ENCODE measurements around the gene TUBE1. TPM values are rescaled to one million over a fixed set of nuclear protein-coding genes. Genes with fewer than 3 reads are reported as not detected.

TUBE1 gene
- total RNA-seq, 6 experiments from 2014 or later: 9.8 to 15.5 (median 11.2) TPM

DNA sequence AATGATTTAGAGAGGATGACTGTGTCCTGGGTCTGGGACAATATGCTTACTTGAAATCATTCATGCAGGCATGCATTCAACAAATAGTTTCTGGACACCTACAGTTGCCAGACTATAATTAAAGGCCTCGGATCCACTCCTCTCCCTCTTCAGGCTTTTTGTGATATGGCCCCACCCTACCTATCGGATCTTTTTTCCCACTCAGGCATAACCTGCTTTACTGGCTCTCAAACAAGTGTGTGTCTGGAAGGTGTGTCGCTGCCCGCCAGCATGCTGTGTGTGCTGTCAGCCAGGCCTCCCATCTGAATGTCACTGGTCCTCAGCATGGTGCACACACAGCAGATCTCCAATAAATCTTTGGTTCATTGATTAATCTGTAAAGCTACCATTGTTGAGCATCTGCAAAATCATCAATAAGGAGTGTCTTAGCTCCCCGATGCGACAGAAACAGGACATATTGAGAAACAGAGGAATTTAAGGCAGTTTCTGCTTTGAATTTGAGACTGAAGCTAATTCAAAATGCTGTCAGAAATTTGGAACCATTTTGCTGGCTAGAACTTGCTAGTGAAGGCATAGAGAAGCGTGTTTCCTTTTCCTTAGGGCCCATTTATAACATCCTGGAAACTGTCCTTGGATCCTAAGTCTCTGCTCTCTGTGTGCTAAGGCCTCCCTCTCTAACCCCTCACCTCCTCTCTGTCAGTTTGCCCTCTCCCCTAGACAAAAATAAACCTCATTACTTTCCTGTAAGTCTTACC lies 56.9 kb downstream of the TUBE1 start:
- peaks cover 30% of the 10 kb centered on the region for H3K4me1 Mint-ChIP-seq (ENCODE audit: low read depth)
- no peak for DNase-seq
- H3K27me3 Mint-ChIP-seq (ENCODE audit: insufficient read depth): peaks cover 4% of the 10 kb centered on the region; the same call in 1 of the 2 replicates
- H3K4me3 Mint-ChIP-seq: no peak overlapping the region
- TF ChIP-seq, protein P1, sequence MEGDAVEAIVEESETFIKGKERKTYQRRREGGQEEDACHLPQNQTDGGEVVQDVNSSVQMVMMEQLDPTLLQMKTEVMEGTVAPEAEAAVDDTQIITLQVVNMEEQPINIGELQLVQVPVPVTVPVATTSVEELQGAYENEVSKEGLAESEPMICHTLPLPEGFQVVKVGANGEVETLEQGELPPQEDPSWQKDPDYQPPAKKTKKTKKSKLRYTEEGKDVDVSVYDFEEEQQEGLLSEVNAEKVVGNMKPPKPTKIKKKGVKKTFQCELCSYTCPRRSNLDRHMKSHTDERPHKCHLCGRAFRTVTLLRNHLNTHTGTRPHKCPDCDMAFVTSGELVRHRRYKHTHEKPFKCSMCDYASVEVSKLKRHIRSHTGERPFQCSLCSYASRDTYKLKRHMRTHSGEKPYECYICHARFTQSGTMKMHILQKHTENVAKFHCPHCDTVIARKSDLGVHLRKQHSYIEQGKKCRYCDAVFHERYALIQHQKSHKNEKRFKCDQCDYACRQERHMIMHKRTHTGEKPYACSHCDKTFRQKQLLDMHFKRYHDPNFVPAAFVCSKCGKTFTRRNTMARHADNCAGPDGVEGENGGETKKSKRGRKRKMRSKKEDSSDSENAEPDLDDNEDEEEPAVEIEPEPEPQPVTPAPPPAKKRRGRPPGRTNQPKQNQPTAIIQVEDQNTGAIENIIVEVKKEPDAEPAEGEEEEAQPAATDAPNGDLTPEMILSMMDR (IDR thresholded peaks at IDR 0.05): no peak
- H3K36me3 Mint-ChIP-seq (ENCODE audit: low read depth): no peaks in the 10 kb centered on the region
- H3K27ac Mint-ChIP-seq: no peak overlapping the region
- no peaks in the 10 kb centered on the region for H3K9me3 Mint-ChIP-seq

DNA sequence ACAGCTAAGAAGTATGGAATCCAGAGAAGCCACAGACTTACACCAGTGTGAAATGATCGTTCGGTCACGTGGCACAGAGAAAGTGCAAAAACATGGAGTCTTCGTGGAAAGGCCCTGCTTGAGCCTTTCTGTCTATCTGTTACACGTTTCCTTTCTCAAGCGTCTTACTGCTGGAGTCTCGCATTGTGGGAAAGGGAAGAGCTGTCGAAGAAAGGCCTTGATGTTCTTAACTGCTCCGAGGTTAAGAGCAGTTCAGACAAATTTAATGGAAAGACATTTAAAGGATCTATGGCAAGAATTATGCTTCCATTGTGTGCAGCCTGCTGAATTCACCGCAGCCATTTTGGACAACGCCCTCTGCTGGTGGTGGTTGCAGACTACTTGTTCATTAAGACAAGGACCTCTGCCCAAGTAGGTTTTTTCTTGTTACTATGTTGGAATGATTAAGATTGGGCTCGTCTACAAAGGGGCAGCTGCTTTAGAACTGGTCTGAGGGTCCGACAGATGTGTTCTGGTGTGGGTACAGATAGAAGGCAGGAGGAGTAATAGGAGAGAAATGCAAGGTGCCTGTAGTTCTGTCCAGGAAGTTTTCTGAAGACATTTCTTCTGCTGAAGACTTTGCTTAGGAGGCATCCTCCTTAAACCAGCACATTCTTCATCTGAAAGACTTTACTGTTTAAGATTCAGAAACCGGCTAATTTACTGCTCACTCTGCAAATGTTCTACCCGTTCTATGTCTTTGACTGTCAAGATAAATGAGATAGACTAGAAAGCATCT lies 58.0 kb downstream of the TUBE1 start:
- Mint-ChIP-seq H3K27me3 (ENCODE audit: insufficient read depth) (peaks cover 4% of the 10 kb centered on the region; the same call in 1 of the 2 replicates), H3K36me3 (ENCODE audit: low read depth) (peaks cover 5% of the 10 kb centered on the region), H3K9me3 (peaks cover 5% of the 10 kb centered on the region), H3K27ac (no peak overlapping the region), H3K4me1 (ENCODE audit: low read depth) (peaks cover 26% of the 10 kb centered on the region), H3K4me3 (no peak overlapping the region)
- TF ChIP-seq, protein P1 (IDR thresholded peaks at IDR 0.05): peak; percentile 89
- DNase-seq: peak; percentile 32

GRCh38 chr6:112027942-112028674 lies 59.2 kb downstream of the TUBE1 start:
- Mint-ChIP-seq H3K4me3 (no peak overlapping the region), H3K27ac (peak overlapping the region; percentile 0; the same call in 1 of the 2 replicates), H3K36me3 (ENCODE audit: low read depth) (peaks cover 13% of the 10 kb centered on the region), H3K27me3 (ENCODE audit: insufficient read depth) (peaks cover 4% of the 10 kb centered on the region; the same call in 1 of the 2 replicates), H3K9me3 (peaks cover 13% of the 10 kb centered on the region), H3K4me1 (ENCODE audit: low read depth) (peaks cover 26% of the 10 kb centered on the region)
- no peak for DNase-seq
- TF ChIP-seq, protein P1 (IDR thresholded peaks at IDR 0.05): no peak

DNA sequence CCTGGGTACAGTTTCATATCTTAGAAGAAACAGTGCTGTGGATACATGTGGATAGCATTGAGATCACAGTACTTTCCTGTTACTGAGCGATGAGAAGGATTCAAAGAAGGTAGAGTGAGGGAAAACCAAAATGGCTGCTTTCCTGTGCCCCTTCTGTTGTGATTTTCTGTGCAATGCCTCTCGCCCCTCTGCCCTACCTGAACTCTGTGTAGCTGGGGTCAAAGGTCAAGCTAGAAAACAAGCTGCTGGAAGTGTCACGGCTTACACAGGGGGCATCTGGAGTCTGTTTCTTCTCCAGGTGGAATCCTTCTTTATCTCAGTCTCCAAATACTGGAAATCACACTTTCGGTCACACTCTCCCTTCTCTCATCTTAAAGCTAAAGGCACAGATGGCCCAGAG lies 60.3 kb downstream of the TUBE1 start:
- DNase-seq: no peak
- Mint-ChIP-seq H3K4me3 (no peak overlapping the region), H3K36me3 (ENCODE audit: low read depth) (peaks cover 13% of the 10 kb centered on the region), H3K27ac (no peak overlapping the region), H3K27me3 (ENCODE audit: insufficient read depth) (peaks cover 2% of the 10 kb centered on the region; the same call in 1 of the 2 replicates), H3K4me1 (ENCODE audit: low read depth) (peaks cover 26% of the 10 kb centered on the region), H3K9me3 (peaks cover 13% of the 10 kb centered on the region)
- TF ChIP-seq, protein P1 (IDR thresholded peaks at IDR 0.05): no peak

DNA sequence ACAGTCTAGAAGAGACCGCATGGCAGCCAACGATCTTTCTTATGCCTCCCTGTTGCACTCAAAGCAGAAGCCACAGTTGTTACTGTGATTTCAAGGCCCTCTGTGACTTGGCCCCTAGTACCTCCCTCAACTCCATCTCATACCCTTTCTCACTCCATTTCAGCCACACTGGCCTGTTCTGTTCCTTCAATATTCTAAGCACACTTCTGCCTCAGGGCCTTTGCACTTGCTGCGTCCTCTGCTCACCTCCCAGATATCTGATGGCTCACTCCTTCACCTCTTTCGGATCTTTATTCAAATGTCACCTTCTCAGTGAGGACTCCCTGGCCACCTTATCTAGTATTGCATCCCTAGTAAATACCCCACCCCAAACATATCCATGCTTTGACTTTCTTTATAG lies 62.8 kb downstream of the TUBE1 start:
- Mint-ChIP-seq H3K36me3 (ENCODE audit: low read depth) (peaks cover 13% of the 10 kb centered on the region), H3K27me3 (ENCODE audit: insufficient read depth) (peaks cover 2% of the 10 kb centered on the region; the same call in 1 of the 2 replicates), H3K27ac (no peak overlapping the region), H3K4me3 (no peak overlapping the region), H3K9me3 (peaks cover 13% of the 10 kb centered on the region), H3K4me1 (ENCODE audit: low read depth) (peaks cover 22% of the 10 kb centered on the region)
- TF ChIP-seq, protein P1 (IDR thresholded peaks at IDR 0.05): no peak
- DNase-seq: no peak
